C4-2B (cell line): Measurements from ENCODE around the gene KRT7.

ENCODE experiments used
- ZFX ChIP-seq: fragments of 450-650 bp; IDR thresholded peaks from 2 replicates; pipeline ENCODE4 v1.6.1; 2017
- TF ChIP-seq, protein P1 (sequence below): fragments of 450-650 bp; conservative IDR thresholded peaks from 2 replicates; pipeline ENCODE4 v1.5.1; 2017; ENCODE audit warnings: mild to moderate bottlenecking

DNA sequence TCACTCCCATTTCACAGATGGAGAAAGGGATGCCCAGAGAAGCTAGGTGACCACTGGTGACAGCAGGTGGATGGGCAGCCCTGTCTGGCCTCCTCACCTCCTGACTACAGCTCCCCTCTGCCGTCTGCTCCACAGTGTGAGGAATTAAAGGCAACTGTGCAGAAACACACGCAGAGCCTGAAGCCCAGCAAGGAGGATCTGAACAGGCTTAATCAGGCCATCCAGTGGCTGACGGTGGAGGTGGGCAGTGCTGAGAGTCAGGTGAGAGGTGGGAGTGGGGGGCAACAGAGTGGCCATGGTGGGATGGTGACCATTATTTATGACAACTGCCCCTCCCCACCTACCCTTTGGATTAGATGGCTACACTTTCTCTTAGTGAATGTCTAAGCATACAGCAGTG is 42.6 kb downstream of the KRT7 start:
- TF ChIP-seq, protein P1, sequence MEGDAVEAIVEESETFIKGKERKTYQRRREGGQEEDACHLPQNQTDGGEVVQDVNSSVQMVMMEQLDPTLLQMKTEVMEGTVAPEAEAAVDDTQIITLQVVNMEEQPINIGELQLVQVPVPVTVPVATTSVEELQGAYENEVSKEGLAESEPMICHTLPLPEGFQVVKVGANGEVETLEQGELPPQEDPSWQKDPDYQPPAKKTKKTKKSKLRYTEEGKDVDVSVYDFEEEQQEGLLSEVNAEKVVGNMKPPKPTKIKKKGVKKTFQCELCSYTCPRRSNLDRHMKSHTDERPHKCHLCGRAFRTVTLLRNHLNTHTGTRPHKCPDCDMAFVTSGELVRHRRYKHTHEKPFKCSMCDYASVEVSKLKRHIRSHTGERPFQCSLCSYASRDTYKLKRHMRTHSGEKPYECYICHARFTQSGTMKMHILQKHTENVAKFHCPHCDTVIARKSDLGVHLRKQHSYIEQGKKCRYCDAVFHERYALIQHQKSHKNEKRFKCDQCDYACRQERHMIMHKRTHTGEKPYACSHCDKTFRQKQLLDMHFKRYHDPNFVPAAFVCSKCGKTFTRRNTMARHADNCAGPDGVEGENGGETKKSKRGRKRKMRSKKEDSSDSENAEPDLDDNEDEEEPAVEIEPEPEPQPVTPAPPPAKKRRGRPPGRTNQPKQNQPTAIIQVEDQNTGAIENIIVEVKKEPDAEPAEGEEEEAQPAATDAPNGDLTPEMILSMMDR: no peak
- TF ChIP-seq ZFX: no peak
